Spleen (tissue), 11 donors: Measurements from ENCODE around the gene SLC1A2. TPM values are rescaled to one million over a fixed set of nuclear protein-coding genes. Genes with fewer than 3 reads are reported as not detected.

Experiments used
- DNase-seq: peaks from one replicate; pipeline ENCODE4 v3.0.0-alpha.2; 2020
- H3K27ac ChIP-seq, 8 donors: fragments of 200-600 bp; sonication (generic) in 7 of 8; 1 replicate in 4 of 8; 2 replicates in 4 of 8; pipeline versions ENCODE4 v1.5.0 to v1.8.0; 2016 to 2021; ENCODE audit warnings: inconsistent platforms in 4 of 8, mild to moderate bottlenecking in 4 of 8, moderate library complexity in 1 of 8
- H3K27me3 ChIP-seq, 7 donors: fragments of 200-600 bp; sonication (generic) in 6 of 7; replicated peaks in 1 of 7; 1 replicate in 4 of 7; 2 replicates in 3 of 7; pipeline versions ENCODE4 v1.5.0 to v1.8.0; 2016 to 2021; ENCODE audit warnings: inconsistent platforms in 3 of 7, mild to moderate bottlenecking in 1 of 7
- H3K36me3 ChIP-seq, 6 donors: fragments of 200-600 bp; sonication (generic) in 5 of 6; 1 replicate in 4 of 6; 2 replicates in 2 of 6; pipeline versions ENCODE4 v1.5.0 to v1.8.0; 2016 to 2021; ENCODE audit warnings: inconsistent platforms in 2 of 6
- H3K4me1 ChIP-seq, 6 donors: fragments of 200-600 bp; sonication (generic) in 5 of 6; 1 replicate in 3 of 6; 2 replicates in 3 of 6; pipeline versions ENCODE4 v1.5.0 to v1.8.0; 2016 to 2021; ENCODE audit warnings: inconsistent platforms in 3 of 6
- H3K4me3 ChIP-seq, 8 donors: fragments of 200-600 bp; sonication (generic) in 7 of 8; 1 replicate in 4 of 8; 2 replicates in 4 of 8; pipeline versions ENCODE4 v1.5.0 to v1.8.0; 2016 to 2021; ENCODE audit warnings: inconsistent platforms in 4 of 8, mild to moderate bottlenecking in 4 of 8, moderate library complexity in 2 of 8
- H3K9me3 ChIP-seq, 8 donors: fragments of 200-600 bp; sonication (generic) in 7 of 8; 1 replicate in 4 of 8; 2 replicates in 4 of 8; pipeline versions ENCODE4 v1.5.0 to v1.8.0; 2016 to 2021; ENCODE audit warnings: inconsistent platforms in 4 of 8
- CTCF ChIP-seq, 11 experiments: fragments of 200-600 bp in 7 of 11; fragments of 450-650 bp in 4 of 11; sonication (generic) in 4 of 11; IDR thresholded peaks in 8 of 11; conservative IDR thresholded peaks in 3 of 11; 1 replicate in 7 of 11; 2 replicates in 4 of 11; pipeline versions ENCODE4 v1.4.0 to v1.8.0; 2016 to 2021; ENCODE audit warnings: antibody characterized with exemption in 11 of 11, inconsistent platforms in 4 of 11, mild to moderate bottlenecking in 1 of 11
- POLR2A ChIP-seq, 3 donors: fragments of 450-650 bp; IDR thresholded peaks; one replicate each; pipeline ENCODE4 v1.5.1; 2017; ENCODE audit warnings: antibody characterized with exemption in 3 of 3, mild to moderate bottlenecking in 1 of 3
- POLR2AphosphoS5 ChIP-seq, 3 donors: sonication (generic); formaldehyde crosslinking; IDR thresholded peaks; one replicate each; pipeline ENCODE4 v1.5.1; 2017; ENCODE audit warnings: antibody characterized with exemption in 3 of 3
- WGBS, 5 donors: extraction: QIAGEN DNeasy Blood & Tissue Kit in 3 of 5; methylation state at CpG; one replicate each; pipeline versions ENCODE4 v1.1.5 to v1.1.7; 2013 to 2018; 5-methylcytosine and 5-hydroxymethylcytosine counted together
- intact Hi-C: fragments of 100-400 bp; cut with DNase I; formaldehyde crosslinking; loops from one replicate; pipeline ENCODE4 v1.15.0; 2023; ENCODE audit warnings: low total_unique reads
- polyA plus RNA-seq, 3 donors: library from polyadenylated mRNA; stranded (reverse); fragments of 200-250 nt; gene quantifications; one replicate each; pipeline ENCODE4 v1.2.1, GENCODE V29; 2013
- total RNA-seq, 7 donors: library from RNA; depleted of rRNA in 3 of 7; stranded (reverse); fragments of >200 nt in 3 of 7; fragmentation: NEBNext Ultra II Directional in 4 of 7; extraction: Animal tissue kit (Norgen Biotek cat#: 25700) in 4 of 7; gene quantifications; one replicate each; pipeline versions ENCODE4 v1.1.0 to v1.2.1, GENCODE V29; 2016 to 2021
- donor health status: healthy with polysubstance abuse.
- donor health status: DM: no; HTN: no; CAD: no; lungs with moderate emphysema.
- donor health status: DM: no; HTN: no; CAD: no.
- donor health status: Bipolar disorder and iron deficiency.
- donor health status: healthy.
- donor health status: DM: no; HTN: no; CAD: no.
- donor health status: DM: yes; HTN: yes; CAD: no.

The SLC1A2 gene
- total and polyA plus RNA-seq, 10 donors, result 0.26 to 3.8 (median 0.93) TPM

GRCh38 chr11:35262056-35262455 is 157.3 kb downstream of the SLC1A2 start:
- H3K27me3 ChIP-seq, result no peaks in the 10 kb centered on the region
- TF ChIP-seq POLR2A (IDR thresholded peaks at IDR 0.05) (no peak), POLR2AphosphoS5 (IDR thresholded peaks at IDR 0.05) (no peak), CTCF (IDR thresholded peaks at IDR 0.05 in 8 of 11, conservative IDR thresholded peaks at IDR 0.05 in 3 of 11) (no peak)
- no peaks in the 10 kb centered on the region for H3K9me3 ChIP-seq
- no peaks in the 10 kb centered on the region for H3K36me3 ChIP-seq
- intact Hi-C loops, result no loop called here
- DNase-seq, result no peak
- H3K27ac ChIP-seq, result no peak overlapping the region
- WGBS, 5 donors, result 89 to 93% (median 91%) methylated on average over 3 of the region's 3 CpGs
- H3K4me1 ChIP-seq, result peaks cover 0 to 17% (median 5%) of the 10 kb centered on the region in 6 donors
- no peak overlapping the region for H3K4me3 ChIP-seq

GRCh38 chr11:35261197-35261596 is 158.2 kb downstream of the SLC1A2 start:
- TF ChIP-seq POLR2AphosphoS5 (IDR thresholded peaks at IDR 0.05) (no peak), CTCF (IDR thresholded peaks at IDR 0.05 in 8 of 11, conservative IDR thresholded peaks at IDR 0.05 in 3 of 11) (no peak), POLR2A (IDR thresholded peaks at IDR 0.05) (no peak)
- no peak for DNase-seq
- 86 to 95% (median 94%) methylated on average over 1 of the region's 1 CpG for WGBS, 5 donors
- Histone ChIP-seq H3K4me1 (peaks cover 0 to 22% (median 9%) of the 10 kb centered on the region in 6 donors), H3K9me3 (no peaks in the 10 kb centered on the region), H3K4me3 (no peak overlapping the region), H3K27ac (no peak overlapping the region), H3K36me3 (no peaks in the 10 kb centered on the region), H3K27me3 (no peaks in the 10 kb centered on the region)
- intact Hi-C loops, result no loop called here

- no peak overlapping the region for H3K27ac ChIP-seq
- H3K36me3 ChIP-seq, result no peaks in the 10 kb centered on the region
- no peak overlapping the region for H3K4me3 ChIP-seq
- no peaks in the 10 kb centered on the region for H3K9me3 ChIP-seq
- peaks cover 0 to 29% (median 9%) of the 10 kb centered on the region in 6 donors for H3K4me1 ChIP-seq
- DNase-seq, result no peak
- WGBS, 5 donors, result 79 to 86% (median 84%) methylated on average over 10 of the region's 10 CpGs
- intact Hi-C loops, result no loop called here
- H3K27me3 ChIP-seq, result no peaks in the 10 kb centered on the region
- TF ChIP-seq POLR2A (IDR thresholded peaks at IDR 0.05) (no peak), CTCF (IDR thresholded peaks at IDR 0.05 in 8 of 11, conservative IDR thresholded peaks at IDR 0.05 in 3 of 11) (no peak), POLR2AphosphoS5 (IDR thresholded peaks at IDR 0.05) (no peak)
These were observed 158.9 kb downstream of the SLC1A2 start for GRCh38 chr11:35260342-35260985.

GRCh38 chr11:35259529-35259928 is 159.8 kb downstream of the SLC1A2 start:
- no peak for DNase-seq
- no peaks in the 10 kb centered on the region for H3K27me3 ChIP-seq
- H3K9me3 ChIP-seq, result no peaks in the 10 kb centered on the region
- no peak overlapping the region for H3K27ac ChIP-seq
- peaks cover 0 to 29% (median 9%) of the 10 kb centered on the region in 6 donors for H3K4me1 ChIP-seq
- intact Hi-C loops, result no loop called here
- no peaks in the 10 kb centered on the region for H3K36me3 ChIP-seq
- TF ChIP-seq POLR2AphosphoS5 (IDR thresholded peaks at IDR 0.05), result no peak
- no peak for TF ChIP-seq POLR2A (IDR thresholded peaks at IDR 0.05)
- no peak for TF ChIP-seq CTCF (IDR thresholded peaks at IDR 0.05 in 8 of 11, conservative IDR thresholded peaks at IDR 0.05 in 3 of 11)
- no peak overlapping the region for H3K4me3 ChIP-seq
- whole genome bisulfite sequencing, 5 donors, result 81 to 89% (median 86%) methylated on average over 2 of the region's 2 CpGs
